GM12875 (cell line): ENCODE results near the gene IP6K2.

Source experiments
- H3K4me3 ChIP-seq: one replicate; pipeline ENCODE4 v1.5.1; 2011; ENCODE audit warnings: low read depth, low read length, control low read depth
- TF ChIP-seq, protein P1 (sequence below): IDR thresholded peaks from 2 replicates; pipeline ENCODE4 v1.5.1; 2011; ENCODE audit warnings: low read depth, mild to moderate bottlenecking, control low read depth, inconsistent platforms, low read length, moderate library complexity, borderline replicate concordance; ENCODE audit not compliant: insufficient read depth

IP6K2 gene

DNA sequence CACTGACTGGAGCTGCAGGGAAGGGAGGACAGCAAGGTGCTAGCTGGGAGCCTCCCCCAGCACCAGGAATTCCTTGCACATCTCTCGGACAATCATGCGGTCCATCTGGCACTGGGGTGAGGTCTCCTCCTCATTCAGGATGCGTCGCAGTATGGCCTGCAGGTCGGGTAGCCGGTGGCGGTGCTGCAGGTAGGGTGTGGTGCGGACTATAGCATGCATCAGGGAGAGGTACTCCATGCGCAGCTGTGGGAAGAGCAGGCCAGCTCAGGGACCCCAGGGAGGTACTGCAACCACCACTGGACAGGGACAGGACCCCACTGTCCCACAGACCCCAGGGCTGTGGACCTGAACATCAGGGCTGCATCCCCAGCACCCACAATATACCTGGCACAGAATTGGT is 42.5 kb downstream of the IP6K2 start:
- H3K4me3 ChIP-seq = no peak overlapping the region
- TF ChIP-seq, protein P1, sequence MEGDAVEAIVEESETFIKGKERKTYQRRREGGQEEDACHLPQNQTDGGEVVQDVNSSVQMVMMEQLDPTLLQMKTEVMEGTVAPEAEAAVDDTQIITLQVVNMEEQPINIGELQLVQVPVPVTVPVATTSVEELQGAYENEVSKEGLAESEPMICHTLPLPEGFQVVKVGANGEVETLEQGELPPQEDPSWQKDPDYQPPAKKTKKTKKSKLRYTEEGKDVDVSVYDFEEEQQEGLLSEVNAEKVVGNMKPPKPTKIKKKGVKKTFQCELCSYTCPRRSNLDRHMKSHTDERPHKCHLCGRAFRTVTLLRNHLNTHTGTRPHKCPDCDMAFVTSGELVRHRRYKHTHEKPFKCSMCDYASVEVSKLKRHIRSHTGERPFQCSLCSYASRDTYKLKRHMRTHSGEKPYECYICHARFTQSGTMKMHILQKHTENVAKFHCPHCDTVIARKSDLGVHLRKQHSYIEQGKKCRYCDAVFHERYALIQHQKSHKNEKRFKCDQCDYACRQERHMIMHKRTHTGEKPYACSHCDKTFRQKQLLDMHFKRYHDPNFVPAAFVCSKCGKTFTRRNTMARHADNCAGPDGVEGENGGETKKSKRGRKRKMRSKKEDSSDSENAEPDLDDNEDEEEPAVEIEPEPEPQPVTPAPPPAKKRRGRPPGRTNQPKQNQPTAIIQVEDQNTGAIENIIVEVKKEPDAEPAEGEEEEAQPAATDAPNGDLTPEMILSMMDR = no peak

DNA sequence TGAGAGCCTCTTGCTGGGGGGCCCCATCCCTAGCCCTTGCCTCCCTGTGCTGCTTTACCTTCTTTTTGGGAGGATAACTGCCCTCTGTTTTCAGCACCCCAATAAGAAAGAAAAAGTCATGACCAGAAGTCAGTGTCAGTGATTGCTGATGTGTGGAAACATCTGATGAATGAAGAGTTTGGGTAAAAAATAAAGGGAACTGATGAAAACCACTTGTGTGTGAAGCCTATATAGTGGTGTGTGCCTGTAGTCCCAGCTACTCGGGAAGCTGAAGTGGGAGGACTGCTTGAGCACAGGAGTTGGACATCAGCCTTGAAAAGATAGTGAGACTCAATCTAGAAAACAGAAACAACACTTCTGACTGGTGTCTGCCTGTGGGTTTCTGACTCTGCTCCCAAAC is 44.5 kb downstream of the IP6K2 start:
- TF ChIP-seq, protein P1 = no peak

DNA sequence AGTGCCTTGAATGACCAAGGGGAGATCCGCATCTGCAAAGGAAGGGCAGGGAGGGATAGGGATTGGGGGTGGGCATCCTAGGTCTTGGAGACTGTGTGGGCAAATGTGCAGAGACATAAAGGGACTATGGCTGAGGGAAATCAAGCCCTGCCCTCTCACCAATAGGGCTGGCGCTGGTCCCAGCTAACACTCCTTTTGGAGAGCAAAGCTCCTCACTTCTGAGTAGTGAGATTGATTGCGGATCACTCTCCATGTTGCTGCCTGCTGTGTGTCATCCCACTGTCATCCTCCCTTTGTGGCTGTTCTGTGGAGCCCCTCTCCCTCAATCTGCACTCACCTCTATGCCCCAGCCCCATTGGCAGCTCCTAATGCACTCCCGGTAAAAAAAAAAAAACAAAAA is 52.1 kb downstream of the IP6K2 start:
- H3K4me3 ChIP-seq = no peak overlapping the region
- TF ChIP-seq, protein P1 = no peak

More for the DNA sequence above, 44.5 kb downstream of the IP6K2 start:
- no peak overlapping the region for H3K4me3 ChIP-seq

DNA sequence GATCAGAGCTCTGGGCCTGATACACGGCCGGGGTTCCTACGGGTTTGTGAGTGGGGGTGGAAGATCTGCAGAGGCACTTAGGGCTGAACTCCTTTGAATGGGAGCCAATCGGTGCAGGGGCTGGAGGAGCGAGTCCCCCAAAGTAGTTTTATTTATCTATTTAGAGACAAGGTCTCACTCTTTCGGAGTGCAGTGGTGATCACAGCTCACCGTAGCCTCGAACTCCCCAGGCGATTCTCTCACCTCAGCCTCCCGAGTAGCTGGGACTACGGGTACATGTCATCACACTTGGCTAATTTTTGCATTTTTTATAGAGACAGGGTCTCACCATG is 52.7 kb downstream of the IP6K2 start:
- H3K4me3 ChIP-seq = no peak overlapping the region
- TF ChIP-seq, protein P1 = no peak

DNA sequence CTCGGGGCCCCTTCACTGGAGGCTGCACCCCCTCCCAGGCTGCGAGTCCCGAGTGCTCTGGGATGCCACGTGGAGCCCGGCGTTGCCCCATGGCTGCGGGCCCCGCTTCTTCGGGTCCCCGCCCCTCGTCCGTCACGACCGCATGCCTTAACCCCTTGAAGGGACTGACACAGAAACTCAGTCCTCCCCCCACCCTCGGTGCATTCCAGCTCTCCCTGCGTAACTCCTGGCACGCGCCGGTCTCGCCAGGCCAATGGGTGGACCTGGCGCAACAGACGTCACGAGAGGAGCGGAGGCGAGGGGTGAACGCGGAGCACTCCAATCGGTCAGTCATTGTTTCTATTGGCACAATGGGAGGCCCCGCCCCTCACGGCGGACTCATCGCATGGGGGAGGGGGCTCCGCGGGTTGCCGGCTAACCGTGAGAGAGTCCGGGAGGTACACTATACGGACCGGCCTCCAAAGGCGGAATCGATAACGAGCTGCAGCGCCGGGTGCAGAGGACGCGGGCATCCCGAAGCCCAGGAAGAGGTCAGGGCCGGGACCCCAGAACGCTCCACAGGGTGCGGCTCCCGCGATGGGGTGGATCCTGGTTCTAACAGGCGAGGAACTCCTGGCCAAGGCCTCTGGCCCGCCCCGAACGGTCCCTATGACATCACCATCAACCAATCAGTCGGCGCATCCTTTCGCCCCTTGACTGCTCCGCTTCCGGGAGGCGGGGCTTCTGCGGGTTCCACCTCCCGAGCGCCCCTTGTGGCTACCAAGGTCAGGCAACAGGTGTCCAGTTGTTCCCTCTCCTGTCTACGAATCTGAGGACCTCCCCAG is 53.3 kb downstream of the IP6K2 start:
- TF ChIP-seq, protein P1 = peak; percentile 86

DNA sequence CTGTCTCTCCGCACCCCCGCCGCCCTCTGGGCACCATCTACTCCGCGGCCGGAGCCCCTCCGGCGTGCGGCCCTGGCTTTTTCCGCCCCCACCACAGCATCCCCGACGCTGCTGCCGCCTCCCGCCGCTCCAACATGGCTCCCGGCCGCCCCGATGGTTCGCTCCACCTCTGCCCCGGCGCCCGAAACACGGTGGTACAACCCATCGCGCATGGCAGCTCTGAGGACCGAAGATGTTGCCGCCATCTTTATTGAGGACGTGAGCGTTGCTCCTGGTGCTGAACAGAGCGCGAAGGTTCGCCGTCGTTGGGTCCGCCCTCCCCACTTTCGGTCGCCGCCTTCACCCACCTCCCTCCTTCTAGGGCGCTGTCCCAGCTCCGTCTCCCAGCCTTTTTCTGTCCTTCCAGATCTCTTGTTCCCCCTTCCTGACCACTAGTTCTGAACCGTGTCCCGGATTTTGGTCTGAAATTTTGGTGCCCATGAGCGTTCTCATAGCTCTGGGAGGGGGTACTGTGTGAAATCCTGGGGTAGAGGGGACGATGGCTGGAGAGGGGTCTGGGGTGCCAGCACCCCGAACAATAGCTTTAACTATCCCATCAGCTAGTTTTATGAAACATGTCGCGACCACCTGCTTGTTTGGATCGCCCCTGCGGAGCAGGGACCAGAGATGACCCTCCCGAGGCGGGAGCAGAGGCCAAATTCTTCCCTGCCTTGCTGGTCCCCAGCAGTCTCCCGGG is 54.1 kb downstream of the IP6K2 start, which contains the start of gene CELSR3:
CELSR3 (minus strand) TSS at position 134 of the 736 bp plus-strand sequence. CDS start 252 bp downstream, outside the sequence.
- peak within 1 kb of the TSS; percentile 42 for H3K4me3 ChIP-seq
- TF ChIP-seq, protein P1 = no peak

More for the DNA sequence above, 53.3 kb downstream of the IP6K2 start:
- H3K4me3 ChIP-seq = peak overlapping the region; percentile 36
